Measurements from ENCODE around the gene MAFF.

Gene MAFF

GRCh38 chr22:38172832-38173640, 28.8 kb upstream of the MAFF start:
- H3K4me1 ChIP-seq = peaks cover 15% of the 10 kb centered on the region; the same call in 1 of the 2 replicates
- no peak for DNase-seq
- H3K9me3 ChIP-seq = no peaks in the 10 kb centered on the region
- H3K27me3 ChIP-seq = no peaks in the 10 kb centered on the region
- no peak overlapping the region for H3K4me3 ChIP-seq (ENCODE audit: low read depth, low read length)
- TF ChIP-seq CTCF (IDR thresholded peaks at IDR 0.05; ENCODE audit: low read depth, low read length) = no peak
- H3K36me3 ChIP-seq = no peaks in the 10 kb centered on the region

GRCh38 chr22:38173641-38173906, 28.2 kb upstream of the MAFF start:
- TF ChIP-seq CTCF (IDR thresholded peaks at IDR 0.05; ENCODE audit: low read depth, low read length) = no peak
- Histone ChIP-seq H3K4me1 (peaks cover 15% of the 10 kb centered on the region; the same call in 1 of the 2 replicates), H3K4me3 (ENCODE audit: low read depth, low read length) (no peak overlapping the region), H3K9me3 (no peaks in the 10 kb centered on the region), H3K36me3 (no peaks in the 10 kb centered on the region), H3K27me3 (no peaks in the 10 kb centered on the region)
- DNase-seq = no peak

- Histone ChIP-seq H3K4me1 (peaks cover 15% of the 10 kb centered on the region; the same call in 1 of the 2 replicates), H3K27me3 (no peaks in the 10 kb centered on the region), H3K4me3 (ENCODE audit: low read depth, low read length) (no peak overlapping the region), H3K9me3 (no peaks in the 10 kb centered on the region), H3K36me3 (no peaks in the 10 kb centered on the region)
- no peak for DNase-seq
- no peak for TF ChIP-seq CTCF (IDR thresholded peaks at IDR 0.05; ENCODE audit: low read depth, low read length)
Observed at GRCh38 chr22:38174626-38175025, 27.2 kb upstream of the MAFF start.

GRCh38 chr22:38175206-38176118, 26.3 kb upstream of the MAFF start:
- peaks cover 15% of the 10 kb centered on the region; the same call in 1 of the 2 replicates for H3K4me1 ChIP-seq
- H3K27me3 ChIP-seq = no peaks in the 10 kb centered on the region
- no peak overlapping the region for H3K4me3 ChIP-seq (ENCODE audit: low read depth, low read length)
- no peak for DNase-seq
- H3K9me3 ChIP-seq = no peaks in the 10 kb centered on the region
- H3K36me3 ChIP-seq = no peaks in the 10 kb centered on the region
- no peak for TF ChIP-seq CTCF (IDR thresholded peaks at IDR 0.05; ENCODE audit: low read depth, low read length)

GRCh38 chr22:38176170-38176741, 25.5 kb upstream of the MAFF start:
- H3K27me3 ChIP-seq = no peaks in the 10 kb centered on the region
- H3K36me3 ChIP-seq = no peaks in the 10 kb centered on the region
- no peaks in the 10 kb centered on the region for H3K9me3 ChIP-seq
- peak; percentile 55 for DNase-seq
- TF ChIP-seq CTCF (IDR thresholded peaks at IDR 0.05; ENCODE audit: low read depth, low read length) = no peak
- no peak overlapping the region for H3K4me3 ChIP-seq (ENCODE audit: low read depth, low read length)
- peaks cover 20% of the 10 kb centered on the region for H3K4me1 ChIP-seq

All from BE2C (cell line).